GM13977 (cell line): ENCODE results near the gene EXOG.

Experiments
- DNase-seq: peaks from one replicate; pipeline ENCODE4 v3.0.0; 2012; ENCODE audit warnings: low spot score
- in situ Hi-C: fragments of 300-500 bp; cut with MboI; formaldehyde crosslinking; loops from one replicate; pipeline ENCODE4 v1.12.0; 2022; ENCODE audit warnings: low sequenced_read_pairs, low pct_unique_long_range_greater_than_20kb, mixed read lengths, inconsistent platforms; ENCODE audit not compliant: unreplicated experiment
- TF ChIP-seq, protein P1 (sequence below): IDR thresholded peaks from 2 replicates; pipeline ENCODE4 v1.5.1; 2012; ENCODE audit warnings: mild to moderate bottlenecking, control low read depth; ENCODE audit not compliant: insufficient read depth; ENCODE audit errors: extremely low read depth, missing control alignments

The EXOG gene

DNA sequence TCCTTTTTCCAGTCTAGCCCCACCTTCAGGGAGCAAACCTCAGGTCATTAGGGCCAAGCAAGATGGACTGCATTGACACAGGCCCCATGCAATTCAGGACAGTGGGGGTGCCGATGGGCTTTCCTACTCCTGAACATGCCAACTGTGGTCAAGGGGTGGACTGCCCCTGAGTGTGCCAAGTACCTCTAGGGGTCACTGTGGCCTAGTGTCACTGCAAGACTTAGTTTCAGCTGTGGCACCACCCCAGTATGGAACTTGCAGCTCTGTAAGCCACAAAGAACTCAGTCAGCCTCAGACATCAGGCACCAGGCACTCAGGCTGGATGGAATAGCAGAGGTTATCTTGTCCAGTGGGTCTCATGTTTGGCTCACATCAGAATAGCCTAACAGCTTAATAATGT lies 32.3 kb downstream of the EXOG start:
- TF ChIP-seq, protein P1, sequence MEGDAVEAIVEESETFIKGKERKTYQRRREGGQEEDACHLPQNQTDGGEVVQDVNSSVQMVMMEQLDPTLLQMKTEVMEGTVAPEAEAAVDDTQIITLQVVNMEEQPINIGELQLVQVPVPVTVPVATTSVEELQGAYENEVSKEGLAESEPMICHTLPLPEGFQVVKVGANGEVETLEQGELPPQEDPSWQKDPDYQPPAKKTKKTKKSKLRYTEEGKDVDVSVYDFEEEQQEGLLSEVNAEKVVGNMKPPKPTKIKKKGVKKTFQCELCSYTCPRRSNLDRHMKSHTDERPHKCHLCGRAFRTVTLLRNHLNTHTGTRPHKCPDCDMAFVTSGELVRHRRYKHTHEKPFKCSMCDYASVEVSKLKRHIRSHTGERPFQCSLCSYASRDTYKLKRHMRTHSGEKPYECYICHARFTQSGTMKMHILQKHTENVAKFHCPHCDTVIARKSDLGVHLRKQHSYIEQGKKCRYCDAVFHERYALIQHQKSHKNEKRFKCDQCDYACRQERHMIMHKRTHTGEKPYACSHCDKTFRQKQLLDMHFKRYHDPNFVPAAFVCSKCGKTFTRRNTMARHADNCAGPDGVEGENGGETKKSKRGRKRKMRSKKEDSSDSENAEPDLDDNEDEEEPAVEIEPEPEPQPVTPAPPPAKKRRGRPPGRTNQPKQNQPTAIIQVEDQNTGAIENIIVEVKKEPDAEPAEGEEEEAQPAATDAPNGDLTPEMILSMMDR = peak; percentile 8
- in situ Hi-C loops = loop anchor here (25.0 kb wide), 1 partner anchor 484 kb away; no protein-coding TSS in a partner anchor
- DNase-seq = no peak

DNA sequence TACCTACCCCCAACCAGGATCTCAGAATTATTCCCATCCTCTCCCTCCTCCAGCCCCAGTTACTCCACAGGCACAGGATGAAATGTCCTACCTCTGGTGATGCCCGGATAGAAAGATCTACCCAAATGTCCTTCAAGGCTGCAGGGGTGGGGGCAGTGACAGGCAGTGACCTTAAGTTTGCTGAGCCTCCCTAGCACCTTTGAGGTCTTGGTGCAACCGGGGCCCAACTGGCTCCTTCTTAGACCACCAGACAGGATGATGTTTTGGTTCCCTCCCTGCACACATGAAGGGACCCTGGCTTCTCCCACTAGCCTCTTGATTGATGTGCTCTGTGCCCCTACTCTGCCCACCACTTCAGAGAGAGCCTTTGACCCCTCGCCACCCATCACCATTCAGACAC lies 36.4 kb downstream of the EXOG start:
- DNase-seq = no peak
- TF ChIP-seq, protein P1 = no peak
- in situ Hi-C loops = loop anchor here (25.0 kb wide), 1 partner anchor 480 kb away; no protein-coding TSS in a partner anchor

DNA sequence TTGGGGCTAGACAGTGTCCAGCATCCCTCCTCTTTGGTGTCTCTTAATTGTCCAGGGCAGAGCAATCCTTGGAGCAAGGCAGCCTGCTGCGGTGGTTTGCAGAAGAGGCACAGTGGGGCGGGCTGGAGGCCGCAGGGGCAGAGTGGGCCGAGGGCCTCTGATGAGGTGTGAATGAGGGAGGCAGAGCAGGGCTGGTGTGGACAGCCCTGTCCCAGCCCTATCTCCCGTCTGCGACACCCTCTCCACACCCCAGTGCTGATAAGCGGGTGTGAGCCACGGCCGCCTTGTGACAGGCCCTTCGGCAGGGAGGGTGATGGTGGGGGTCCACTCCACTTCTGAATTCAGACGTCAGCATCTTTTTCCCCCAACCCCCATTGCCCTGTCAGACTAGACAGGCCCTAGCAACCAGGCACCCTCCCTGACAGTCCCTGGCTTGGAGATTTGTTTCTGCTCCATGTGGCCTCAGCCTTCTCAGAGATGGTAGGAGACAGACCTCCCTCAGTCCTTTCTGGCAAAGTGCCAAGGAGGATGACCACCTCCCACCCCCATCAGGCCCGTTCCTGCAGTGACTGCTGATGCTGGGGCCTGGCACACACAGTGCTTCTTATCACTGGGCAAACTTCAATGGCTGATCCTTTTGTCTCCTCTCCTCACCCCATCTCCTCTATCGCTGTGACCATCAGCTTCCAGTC lies 37.3 kb downstream of the EXOG start:
- in situ Hi-C loops = loop anchor here (25.0 kb wide), 1 partner anchor 479 kb away; no protein-coding TSS in a partner anchor
- TF ChIP-seq, protein P1 = no peak
- no peak for DNase-seq

DNA sequence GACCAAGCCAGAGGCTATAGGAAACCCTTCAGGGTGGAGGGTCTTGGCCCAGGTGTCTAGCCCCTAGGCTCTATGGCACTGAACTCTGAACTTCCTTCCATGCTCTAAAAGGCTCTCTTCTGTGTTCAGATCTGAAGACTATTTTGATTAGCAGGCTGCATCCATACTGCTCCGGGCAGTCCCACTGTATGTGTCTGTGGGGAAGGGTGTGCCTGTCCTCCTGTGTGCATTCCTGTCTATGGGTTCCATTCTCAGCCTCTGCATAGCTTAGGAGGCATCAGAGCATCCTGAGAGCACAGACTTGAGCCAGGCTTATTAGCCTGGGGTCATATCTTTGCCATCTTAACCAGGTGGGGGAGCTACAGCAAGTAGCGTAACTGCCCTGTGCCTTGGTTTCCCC lies 38.0 kb downstream of the EXOG start:
- TF ChIP-seq, protein P1 = no peak
- no peak for DNase-seq
- in situ Hi-C loops = loop anchor here (25.0 kb wide), 1 partner anchor 478 kb away; no protein-coding TSS in a partner anchor

DNA sequence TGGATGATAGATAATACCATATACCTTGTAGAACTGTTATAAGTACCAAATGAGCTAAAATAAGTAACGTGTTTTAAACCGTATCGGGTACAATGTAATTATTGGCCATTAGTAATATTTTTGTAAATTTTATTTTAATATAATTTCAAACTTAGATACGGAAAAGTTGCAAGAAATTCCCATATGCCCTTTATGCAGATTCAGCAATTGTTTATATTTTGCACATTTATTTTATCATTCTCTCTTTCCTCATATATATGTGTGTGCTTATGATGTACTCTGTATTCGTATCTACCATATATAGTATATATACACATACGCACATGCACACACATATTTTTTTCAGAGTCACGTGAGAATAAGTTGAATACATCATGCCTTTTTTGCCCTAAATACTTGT lies 38.5 kb downstream of the EXOG start:
- TF ChIP-seq, protein P1 = no peak
- DNase-seq = no peak
- in situ Hi-C loops = loop anchor here (25.0 kb wide), 1 partner anchor 478 kb away; no protein-coding TSS in a partner anchor

DNA sequence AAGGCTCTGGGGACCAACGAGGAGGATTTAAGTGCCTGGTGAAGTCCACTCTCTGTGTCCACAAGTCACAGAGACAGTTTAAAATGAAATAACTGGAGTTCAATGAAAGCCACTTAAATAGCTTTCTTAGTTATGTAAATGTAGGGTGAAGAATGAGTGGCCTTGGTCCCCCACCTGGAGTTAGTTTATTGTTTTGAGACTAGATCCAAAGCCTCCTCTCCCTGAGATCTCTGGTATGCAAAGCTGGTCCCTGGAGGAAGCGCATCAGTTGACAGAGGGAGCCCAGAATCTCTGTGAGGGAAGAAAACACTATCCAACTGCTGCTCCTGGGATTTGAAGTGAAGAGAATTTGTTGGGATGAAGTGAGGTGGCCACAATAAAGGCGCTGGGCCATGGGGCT lies 40.5 kb downstream of the EXOG start:
- in situ Hi-C loops = loop anchor here (25.0 kb wide), 1 partner anchor 476 kb away; no protein-coding TSS in a partner anchor
- TF ChIP-seq, protein P1 = no peak
- no peak for DNase-seq
